Measurements from ENCODE around the gene ELP4. TPM values are rescaled to one million over a fixed set of nuclear protein-coding genes. Genes with fewer than 3 reads are reported as not detected.

The ELP4 gene
- total and polyA plus RNA-seq, 9 of the 15 experiments (the other 6 are each of a cell fraction or from before 2014, with no cell fraction given): 24.1 to 60.3 (median 38.7) TPM

DNA sequence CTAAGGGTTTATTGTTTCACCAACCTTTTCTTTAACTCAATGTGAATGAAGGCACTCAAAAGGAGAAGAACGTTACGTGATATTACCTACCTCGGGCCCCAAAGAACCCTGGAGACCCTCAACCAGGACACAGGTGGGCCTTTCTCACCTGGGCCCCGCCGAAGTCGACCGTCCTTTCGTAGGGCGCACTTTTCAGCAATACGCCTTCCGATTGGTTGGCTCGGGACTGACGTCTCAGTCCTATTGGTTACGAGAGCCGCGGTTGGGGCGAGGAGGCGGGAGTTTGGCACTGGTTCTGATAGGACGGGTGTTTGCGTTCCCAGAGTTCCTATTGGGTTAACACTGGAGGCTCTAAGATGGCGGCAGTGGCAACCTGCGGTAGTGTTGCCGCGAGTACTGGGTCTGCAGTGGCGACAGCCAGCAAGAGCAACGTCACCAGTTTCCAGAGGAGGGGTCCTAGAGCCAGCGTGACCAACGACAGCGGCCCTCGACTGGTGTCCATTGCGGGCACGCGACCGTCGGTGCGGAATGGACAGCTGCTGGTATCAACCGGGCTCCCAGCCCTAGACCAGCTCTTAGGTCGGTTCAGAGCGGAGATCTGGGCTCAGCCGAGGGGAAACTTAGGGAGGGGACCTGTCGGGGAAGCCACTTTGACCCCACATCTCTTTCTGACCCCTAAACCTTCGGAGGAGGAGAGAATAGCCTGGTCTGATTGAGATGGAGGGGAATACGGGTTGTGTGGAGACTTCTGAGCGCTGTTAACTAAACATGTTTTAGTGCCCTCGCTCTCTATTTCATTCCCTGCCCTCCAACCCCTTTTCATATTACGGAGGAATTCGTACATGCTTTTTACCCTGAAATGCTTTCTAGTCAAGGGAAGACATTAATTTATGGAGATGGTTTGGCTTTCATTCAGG is at the start of gene ELP4, which contains the start of gene IMMP1L (continued):
- TF ChIP-seq SIN3A (IDR thresholded peaks at IDR 0.05; ENCODE audit: borderline replicate concordance in 2 of 2, control insufficient read depth in 1 of 2, low read depth in 2 of 2, low read length in 2 of 2) (peak in 1 of 2 experiments; percentile 50; a peak in 1 of 4 replicates), POLR2AphosphoS2 (IDR thresholded peaks at IDR 0.05; ENCODE audit: low read length) (no peak), HMG20A (CRISPR knock-in tag; conservative IDR thresholded peaks at IDR 0.05) (no peak), KLF13 (tag; IDR thresholded peaks at IDR 0.05; ENCODE audit: borderline replicate concordance, low read depth) (no peak), YY1 (IDR thresholded peaks at IDR 0.05; ENCODE audit: borderline replicate concordance in 1 of 3, control insufficient read depth in 1 of 3, extremely low read depth in 1 of 3, insufficient read depth in 3 of 3, insufficient read length in 1 of 3, insufficient replicate concordance in 2 of 3, low read depth in 1 of 3, low read length in 2 of 3) (peak; percentile 84 to 98 (median 94)), POLR2H (tag; IDR thresholded peaks at IDR 0.05; ENCODE audit: low read depth) (peak; percentile 54; the same call in 1 of the 2 replicates), ZSCAN29 (IDR thresholded peaks at IDR 0.05) (0 out of 2 replicates have a peak, but pooled peaks have one; percentile 36), SMC3 (conservative IDR thresholded peaks at IDR 0.05; ENCODE audit: insufficient read depth, low read depth, low read length) (no peak), RBBP5 (IDR thresholded peaks at IDR 0.05; ENCODE audit: borderline replicate concordance, insufficient read depth, low read length, poor library complexity, severe bottlenecking) (peak; percentile 100), ZNF436 (CRISPR knock-in tag; IDR thresholded peaks at IDR 0.05) (no peak), CREM (IDR thresholded peaks at IDR 0.05; ENCODE audit: low read depth) (peak; percentile 86)
- TF ChIP-seq, protein P1, sequence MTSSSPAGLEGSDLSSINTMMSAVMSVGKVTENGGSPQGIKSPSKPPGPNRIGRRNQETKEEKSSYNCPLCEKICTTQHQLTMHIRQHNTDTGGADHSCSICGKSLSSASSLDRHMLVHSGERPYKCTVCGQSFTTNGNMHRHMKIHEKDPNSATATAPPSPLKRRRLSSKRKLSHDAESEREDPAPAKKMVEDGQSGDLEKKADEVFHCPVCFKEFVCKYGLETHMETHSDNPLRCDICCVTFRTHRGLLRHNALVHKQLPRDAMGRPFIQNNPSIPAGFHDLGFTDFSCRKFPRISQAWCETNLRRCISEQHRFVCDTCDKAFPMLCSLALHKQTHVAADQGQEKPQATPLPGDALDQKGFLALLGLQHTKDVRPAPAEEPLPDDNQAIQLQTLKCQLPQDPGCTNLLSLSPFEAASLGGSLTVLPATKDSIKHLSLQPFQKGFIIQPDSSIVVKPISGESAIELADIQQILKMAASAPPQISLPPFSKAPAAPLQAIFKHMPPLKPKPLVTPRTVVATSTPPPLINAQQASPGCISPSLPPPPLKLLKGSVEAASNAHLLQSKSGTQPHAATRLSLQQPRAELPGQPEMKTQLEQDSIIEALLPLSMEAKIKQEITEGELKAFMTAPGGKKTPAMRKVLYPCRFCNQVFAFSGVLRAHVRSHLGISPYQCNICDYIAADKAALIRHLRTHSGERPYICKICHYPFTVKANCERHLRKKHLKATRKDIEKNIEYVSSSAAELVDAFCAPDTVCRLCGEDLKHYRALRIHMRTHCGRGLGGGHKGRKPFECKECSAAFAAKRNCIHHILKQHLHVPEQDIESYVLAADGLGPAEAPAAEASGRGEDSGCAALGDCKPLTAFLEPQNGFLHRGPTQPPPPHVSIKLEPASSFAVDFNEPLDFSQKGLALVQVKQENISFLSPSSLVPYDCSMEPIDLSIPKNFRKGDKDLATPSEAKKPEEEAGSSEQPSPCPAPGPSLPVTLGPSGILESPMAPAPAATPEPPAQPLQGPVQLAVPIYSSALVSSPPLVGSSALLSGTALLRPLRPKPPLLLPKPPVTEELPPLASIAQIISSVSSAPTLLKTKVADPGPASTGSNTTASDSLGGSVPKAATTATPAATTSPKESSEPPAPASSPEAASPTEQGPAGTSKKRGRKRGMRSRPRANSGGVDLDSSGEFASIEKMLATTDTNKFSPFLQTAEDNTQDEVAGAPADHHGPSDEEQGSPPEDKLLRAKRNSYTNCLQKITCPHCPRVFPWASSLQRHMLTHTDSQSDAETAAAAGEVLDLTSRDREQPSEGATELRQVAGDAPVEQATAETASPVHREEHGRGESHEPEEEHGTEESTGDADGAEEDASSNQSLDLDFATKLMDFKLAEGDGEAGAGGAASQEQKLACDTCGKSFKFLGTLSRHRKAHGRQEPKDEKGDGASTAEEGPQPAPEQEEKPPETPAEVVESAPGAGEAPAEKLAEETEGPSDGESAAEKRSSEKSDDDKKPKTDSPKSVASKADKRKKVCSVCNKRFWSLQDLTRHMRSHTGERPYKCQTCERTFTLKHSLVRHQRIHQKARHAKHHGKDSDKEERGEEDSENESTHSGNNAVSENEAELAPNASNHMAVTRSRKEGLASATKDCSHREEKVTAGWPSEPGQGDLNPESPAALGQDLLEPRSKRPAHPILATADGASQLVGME (CRISPR knock-in tag; IDR thresholded peaks at IDR 0.05): no peak
- TF ChIP-seq, protein P2, sequence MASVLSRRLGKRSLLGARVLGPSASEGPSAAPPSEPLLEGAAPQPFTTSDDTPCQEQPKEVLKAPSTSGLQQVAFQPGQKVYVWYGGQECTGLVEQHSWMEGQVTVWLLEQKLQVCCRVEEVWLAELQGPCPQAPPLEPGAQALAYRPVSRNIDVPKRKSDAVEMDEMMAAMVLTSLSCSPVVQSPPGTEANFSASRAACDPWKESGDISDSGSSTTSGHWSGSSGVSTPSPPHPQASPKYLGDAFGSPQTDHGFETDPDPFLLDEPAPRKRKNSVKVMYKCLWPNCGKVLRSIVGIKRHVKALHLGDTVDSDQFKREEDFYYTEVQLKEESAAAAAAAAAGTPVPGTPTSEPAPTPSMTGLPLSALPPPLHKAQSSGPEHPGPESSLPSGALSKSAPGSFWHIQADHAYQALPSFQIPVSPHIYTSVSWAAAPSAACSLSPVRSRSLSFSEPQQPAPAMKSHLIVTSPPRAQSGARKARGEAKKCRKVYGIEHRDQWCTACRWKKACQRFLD (CRISPR knock-in tag; IDR thresholded peaks at IDR 0.05): 0 out of 2 replicates have a peak, but pooled peaks have one; percentile 65
- TF ChIP-seq, protein P3, sequence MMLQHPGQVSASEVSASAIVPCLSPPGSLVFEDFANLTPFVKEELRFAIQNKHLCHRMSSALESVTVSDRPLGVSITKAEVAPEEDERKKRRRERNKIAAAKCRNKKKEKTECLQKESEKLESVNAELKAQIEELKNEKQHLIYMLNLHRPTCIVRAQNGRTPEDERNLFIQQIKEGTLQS (IDR thresholded peaks at IDR 0.05): no peak
- TF ChIP-seq, protein P3 (CRISPR knock-in tag; conservative IDR thresholded peaks at IDR 0.05): no peak

Data from K562 (cell line).